ENCODE data around the gene RHEB. TPM values are rescaled to one million over a fixed set of nuclear protein-coding genes. Genes with fewer than 3 reads are reported as not detected.

The RHEB gene
- total and polyA plus RNA-seq, 2 experiments from 2014 or later: 111 to 135 TPM

DNA sequence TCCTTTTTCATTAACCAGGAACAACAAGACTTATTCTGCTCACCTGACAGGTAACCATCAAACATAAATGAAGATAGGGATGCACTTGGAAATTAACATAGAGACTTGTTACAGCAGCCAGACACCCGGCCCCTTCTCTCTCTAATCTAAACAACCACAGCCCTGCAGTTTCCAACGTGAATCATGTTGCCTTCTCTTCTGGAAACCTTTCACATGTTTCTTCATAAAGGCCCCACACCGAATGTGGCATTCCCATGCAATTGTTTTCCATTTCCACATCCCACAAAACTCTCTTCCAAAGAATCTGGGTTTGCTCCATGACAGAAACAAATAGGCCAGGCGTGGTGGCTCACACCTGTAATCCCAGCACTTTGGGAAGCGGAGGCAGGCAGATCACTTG is 94.9 kb downstream of the RHEB start:
- 72% methylated on average over 5 of the region's 5 CpGs for WGBS (ENCODE audit: low lambda C conversion rate, missing lambda C conversion rate)
- H3K79me2 ChIP-seq: no peaks in the 10 kb centered on the region

DNA sequence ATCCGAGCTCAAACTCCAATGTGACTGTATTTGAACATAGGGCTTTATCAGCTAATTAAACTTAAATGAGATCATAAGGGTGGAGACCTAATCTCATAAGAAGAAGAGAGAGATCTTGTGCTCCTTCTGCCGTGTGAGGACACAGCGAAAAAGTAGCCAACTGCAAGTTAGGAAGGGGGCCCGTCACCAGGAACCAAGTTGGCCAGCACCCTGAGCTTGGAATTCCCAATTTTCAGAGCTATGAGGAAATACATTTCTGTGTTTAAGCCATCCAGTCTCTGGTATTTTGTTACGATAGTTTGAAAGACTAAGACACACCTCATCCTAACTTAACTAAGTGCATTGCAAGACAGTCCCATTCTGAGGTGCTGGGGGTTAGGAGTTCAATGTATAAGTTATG is 95.8 kb downstream of the RHEB start:
- 89% methylated on average over 5 of the region's 5 CpGs for WGBS (ENCODE audit: low lambda C conversion rate, missing lambda C conversion rate)
- Histone ChIP-seq H3K4me1 (ENCODE audit: insufficient read depth) (peaks cover 13% of the 10 kb centered on the region), H3K4me2 (no peak overlapping the region), H3K27ac (no peak overlapping the region), H3K9me3 (ENCODE audit: low read depth) (no peaks in the 10 kb centered on the region), H3K36me3 (replicated peaks; ENCODE audit: insufficient read depth, low read depth) (no peaks in the 10 kb centered on the region), H3K4me3 (no peak overlapping the region), H3K9me2 (replicated peaks; ENCODE audit: insufficient read depth) (no peaks in the 10 kb centered on the region), H4K20me1 (ENCODE audit: insufficient read depth, poor library complexity, severe bottlenecking) (no peaks in the 10 kb centered on the region), H3K79me2 (no peaks in the 10 kb centered on the region), H2AFZ (no peak overlapping the region), H3K27me3 (no peaks in the 10 kb centered on the region)
- no peak for DNase-seq (ENCODE audit: low spot score)
- TF ChIP-seq EZH2 (IDR thresholded peaks at IDR 0.05; ENCODE audit: borderline replicate concordance) (no peak), EZH2phosphoT487 (IDR thresholded peaks at IDR 0.05; ENCODE audit: low read depth, severe bottlenecking, unreplicated experiment) (no peak)
- TF ChIP-seq, protein P1, sequence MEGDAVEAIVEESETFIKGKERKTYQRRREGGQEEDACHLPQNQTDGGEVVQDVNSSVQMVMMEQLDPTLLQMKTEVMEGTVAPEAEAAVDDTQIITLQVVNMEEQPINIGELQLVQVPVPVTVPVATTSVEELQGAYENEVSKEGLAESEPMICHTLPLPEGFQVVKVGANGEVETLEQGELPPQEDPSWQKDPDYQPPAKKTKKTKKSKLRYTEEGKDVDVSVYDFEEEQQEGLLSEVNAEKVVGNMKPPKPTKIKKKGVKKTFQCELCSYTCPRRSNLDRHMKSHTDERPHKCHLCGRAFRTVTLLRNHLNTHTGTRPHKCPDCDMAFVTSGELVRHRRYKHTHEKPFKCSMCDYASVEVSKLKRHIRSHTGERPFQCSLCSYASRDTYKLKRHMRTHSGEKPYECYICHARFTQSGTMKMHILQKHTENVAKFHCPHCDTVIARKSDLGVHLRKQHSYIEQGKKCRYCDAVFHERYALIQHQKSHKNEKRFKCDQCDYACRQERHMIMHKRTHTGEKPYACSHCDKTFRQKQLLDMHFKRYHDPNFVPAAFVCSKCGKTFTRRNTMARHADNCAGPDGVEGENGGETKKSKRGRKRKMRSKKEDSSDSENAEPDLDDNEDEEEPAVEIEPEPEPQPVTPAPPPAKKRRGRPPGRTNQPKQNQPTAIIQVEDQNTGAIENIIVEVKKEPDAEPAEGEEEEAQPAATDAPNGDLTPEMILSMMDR (IDR thresholded peaks at IDR 0.05; ENCODE audit: poor library complexity): no peak

More for the DNA sequence above, 94.9 kb downstream of the RHEB start:
- Histone ChIP-seq H3K4me1 (ENCODE audit: insufficient read depth) (peaks cover 20% of the 10 kb centered on the region), H3K9me2 (replicated peaks; ENCODE audit: insufficient read depth) (no peaks in the 10 kb centered on the region), H3K9me3 (ENCODE audit: low read depth) (no peaks in the 10 kb centered on the region), H4K20me1 (ENCODE audit: insufficient read depth, poor library complexity, severe bottlenecking) (no peaks in the 10 kb centered on the region), H3K27ac (peak overlapping the region; percentile 65), H2AFZ (no peak overlapping the region), H3K27me3 (no peaks in the 10 kb centered on the region), H3K36me3 (replicated peaks; ENCODE audit: insufficient read depth, low read depth) (no peaks in the 10 kb centered on the region), H3K4me2 (no peak overlapping the region), H3K4me3 (no peak overlapping the region)
- DNase-seq (ENCODE audit: low spot score): no peak
- TF ChIP-seq EZH2 (IDR thresholded peaks at IDR 0.05; ENCODE audit: borderline replicate concordance) (no peak), EZH2phosphoT487 (IDR thresholded peaks at IDR 0.05; ENCODE audit: low read depth, severe bottlenecking, unreplicated experiment) (no peak)
- TF ChIP-seq, protein P1 (IDR thresholded peaks at IDR 0.05; ENCODE audit: poor library complexity): no peak

DNA sequence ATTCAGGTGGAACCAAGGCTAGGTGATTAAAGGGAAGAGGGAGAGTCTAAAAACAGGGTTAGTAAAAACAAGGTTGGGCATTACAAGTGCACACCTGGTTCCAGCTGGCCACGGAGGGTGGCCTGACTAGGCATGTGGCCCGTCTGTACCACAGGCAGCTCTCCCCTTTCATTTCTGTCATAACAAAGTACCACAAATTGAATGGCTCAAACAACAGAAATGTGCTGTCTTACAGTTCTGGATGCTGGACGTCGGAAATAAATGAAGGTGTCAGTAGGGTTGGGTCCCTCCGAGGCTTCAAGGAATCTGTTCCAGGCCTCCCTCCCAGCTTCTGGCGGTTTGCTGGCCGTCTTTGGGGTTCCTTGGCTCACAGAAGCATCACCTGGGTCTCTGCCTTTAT is 96.5 kb downstream of the RHEB start:
- Histone ChIP-seq H4K20me1 (ENCODE audit: insufficient read depth, poor library complexity, severe bottlenecking) (no peaks in the 10 kb centered on the region), H3K27me3 (no peaks in the 10 kb centered on the region), H3K4me2 (no peak overlapping the region), H3K4me1 (ENCODE audit: insufficient read depth) (peaks cover 6% of the 10 kb centered on the region), H2AFZ (no peak overlapping the region), H3K79me2 (no peaks in the 10 kb centered on the region), H3K9me3 (ENCODE audit: low read depth) (no peaks in the 10 kb centered on the region), H3K27ac (no peak overlapping the region), H3K4me3 (no peak overlapping the region), H3K9me2 (replicated peaks; ENCODE audit: insufficient read depth) (no peaks in the 10 kb centered on the region), H3K36me3 (replicated peaks; ENCODE audit: insufficient read depth, low read depth) (no peaks in the 10 kb centered on the region)
- no peak for TF ChIP-seq EZH2phosphoT487 (IDR thresholded peaks at IDR 0.05; ENCODE audit: low read depth, severe bottlenecking, unreplicated experiment)
- TF ChIP-seq, protein P1 (IDR thresholded peaks at IDR 0.05; ENCODE audit: poor library complexity): no peak
- no peak for DNase-seq (ENCODE audit: low spot score)
- WGBS (ENCODE audit: low lambda C conversion rate, missing lambda C conversion rate): 82% methylated on average over 7 of the region's 7 CpGs

DNA sequence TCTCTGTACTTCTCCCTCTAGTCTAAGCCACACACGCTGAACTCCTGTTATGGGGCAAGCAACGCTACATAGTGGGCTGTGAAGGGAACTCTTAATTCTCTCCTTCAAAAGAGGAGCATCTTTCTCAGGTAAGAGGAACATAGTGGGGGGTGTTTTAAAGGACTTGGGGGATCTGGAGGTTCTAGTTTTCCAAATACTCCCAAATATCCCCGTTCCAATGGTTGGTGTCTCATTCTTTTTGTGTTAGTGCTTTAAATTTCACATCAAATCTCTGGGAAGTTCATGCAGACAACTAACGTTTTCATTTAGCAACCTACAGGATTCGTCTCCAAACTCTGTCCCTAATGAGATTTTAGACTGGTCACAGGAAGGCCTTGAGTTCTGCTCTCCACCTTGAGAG is 97.5 kb downstream of the RHEB start:
- H3K27me3 ChIP-seq: no peaks in the 10 kb centered on the region
- no peaks in the 10 kb centered on the region for H3K79me2 ChIP-seq
- H3K4me1 ChIP-seq (ENCODE audit: insufficient read depth): no peaks in the 10 kb centered on the region
- H3K9me3 ChIP-seq (ENCODE audit: low read depth): no peaks in the 10 kb centered on the region
- 65% methylated on average over 5 of the region's 5 CpGs for WGBS (ENCODE audit: low lambda C conversion rate, missing lambda C conversion rate)
- H3K9me2 ChIP-seq (replicated peaks; ENCODE audit: insufficient read depth): no peaks in the 10 kb centered on the region
- H4K20me1 ChIP-seq (ENCODE audit: insufficient read depth, poor library complexity, severe bottlenecking): no peaks in the 10 kb centered on the region
- TF ChIP-seq EZH2phosphoT487 (IDR thresholded peaks at IDR 0.05; ENCODE audit: low read depth, severe bottlenecking, unreplicated experiment): no peak
- no peak for TF ChIP-seq EZH2 (IDR thresholded peaks at IDR 0.05; ENCODE audit: borderline replicate concordance)
- TF ChIP-seq, protein P1 (IDR thresholded peaks at IDR 0.05; ENCODE audit: poor library complexity): no peak
- H3K36me3 ChIP-seq (replicated peaks; ENCODE audit: insufficient read depth, low read depth): no peaks in the 10 kb centered on the region
- H3K4me3 ChIP-seq: no peak overlapping the region
- H3K27ac ChIP-seq: no peak overlapping the region
- H2AFZ ChIP-seq: no peak overlapping the region
- H3K4me2 ChIP-seq: no peak overlapping the region
- DNase-seq (ENCODE audit: low spot score): no peak

Data from hepatocyte (in vitro differentiated cells).